Measurements from ENCODE around the gene PTPRM.

- no peak for TF ChIP-seq CREB5 (CRISPR knock-in tag; IDR thresholded peaks at IDR 0.05; ENCODE audit: low read depth)
- no peak for TF ChIP-seq ZFP3 (CRISPR knock-in tag; IDR thresholded peaks at IDR 0.05)
- no peak for TF ChIP-seq ESRRG (CRISPR knock-in tag; IDR thresholded peaks at IDR 0.05)
- no peak for TF ChIP-seq POU6F1 (CRISPR knock-in tag; IDR thresholded peaks at IDR 0.05; ENCODE audit: borderline replicate concordance, low read depth)
- TF ChIP-seq PATZ1 (CRISPR knock-in tag; IDR thresholded peaks at IDR 0.05; ENCODE audit: borderline replicate concordance): no peak
- TF ChIP-seq GLIS3 (CRISPR knock-in tag; IDR thresholded peaks at IDR 0.05): no peak
- no peak for TF ChIP-seq ZNF70 (CRISPR knock-in tag; IDR thresholded peaks at IDR 0.05)
- TF ChIP-seq TOX (CRISPR knock-in tag; IDR thresholded peaks at IDR 0.05; ENCODE audit: borderline replicate concordance): no peak
Observed at GRCh38 chr18:7803956-7804469, 236.9 kb downstream of the PTPRM start.

All from SK-N-SH treated with all-trans-retinoic acid at 6 μM for 48 hours (cell line).